Testis (tissue), 2 donors: ENCODE data around the gene PDE1A.

Experiments
- CTCF ChIP-seq, 3 experiments: fragments of 450-650 bp in 2 of 3; fragments of 200-600 bp in 1 of 3; sonication (generic) in 1 of 3; IDR thresholded peaks; one replicate each; pipeline ENCODE4 v1.5.1; 2016 to 2019; ENCODE audit warnings: antibody characterized with exemption in 3 of 3, mild to moderate bottlenecking in 2 of 3, moderate library complexity in 1 of 3
- POLR2A ChIP-seq: fragments of 450-650 bp; IDR thresholded peaks from one replicate; pipeline ENCODE4 v1.6.1; 2017; ENCODE audit warnings: antibody characterized with exemption, mild to moderate bottlenecking, moderate library complexity

DNA sequence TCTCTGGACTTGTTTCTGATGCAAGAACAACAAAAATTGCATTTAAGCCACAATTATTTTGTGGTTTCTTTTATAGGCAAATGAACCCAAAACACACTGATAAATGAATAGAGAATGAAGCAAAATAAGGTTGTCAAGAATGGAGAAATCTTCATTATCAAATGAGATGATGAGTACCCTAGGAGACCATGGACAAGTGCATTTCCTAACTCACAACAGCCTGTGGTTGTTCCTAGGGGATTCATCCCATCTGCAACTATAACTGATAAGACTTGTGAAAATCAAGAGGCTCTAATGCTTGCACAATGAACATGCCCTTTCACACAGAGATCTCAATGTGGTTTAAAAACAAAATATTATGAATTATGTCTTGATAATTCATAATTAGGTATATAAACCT is 159.9 kb downstream of the PDE1A start:
- TF ChIP-seq CTCF (IDR thresholded peaks at IDR 0.05) = no peak
- TF ChIP-seq POLR2A = no peak
